ENCODE data around the gene PEAR1. TPM values are rescaled to one million over a fixed set of nuclear protein-coding genes. Genes with fewer than 3 reads are reported as not detected.
A peak's percentile ranks its signal among the peaks of the same experiment; 100 is the strongest.

The PEAR1 gene
- total and polyA plus RNA-seq, 2 donors (not counting 1 experiment from before 2014, with no cell fraction given), result 2.6 to 41.5 TPM

GRCh38 chr1:156846643-156847042 lies 46.9 kb upstream of the PEAR1 start:
- Histone ChIP-seq H3K9me3 (ENCODE audit: control insufficient read depth, insufficient read depth, low read depth, low read length) (no peaks in the 10 kb centered on the region), H3K27me3 (ENCODE audit: control insufficient read depth, insufficient read depth, low read length) (peaks cover 59% of the 10 kb centered on the region), H4K20me1 (ENCODE audit: control insufficient read depth, extremely low read depth, insufficient read depth, low read length) (no peaks in the 10 kb centered on the region), H3K79me2 (ENCODE audit: control insufficient read depth, insufficient read depth, low read length) (no peaks in the 10 kb centered on the region), H3K4me1 (ENCODE audit: control insufficient read depth, extremely low read depth, insufficient read depth, low read length) (no peaks in the 10 kb centered on the region), H3K27ac (ENCODE audit: insufficient read depth, low read length) (no peak overlapping the region), H2AFZ (ENCODE audit: low read length) (no peak overlapping the region), H3K36me3 (ENCODE audit: control insufficient read depth, insufficient read depth, low read length) (no peaks in the 10 kb centered on the region), H3K4me3 (replicated peaks in 1 of 4; ENCODE audit: control extremely low read depth in 1 of 4, insufficient read depth in 1 of 4, low read depth in 3 of 4, low read length in 4 of 4) (no peak overlapping the region), H3K9ac (ENCODE audit: insufficient read depth, low read length) (no peak overlapping the region), H3K4me2 (ENCODE audit: extremely low read depth, insufficient read depth, low read length) (no peak overlapping the region)
- TF ChIP-seq EZH2 (IDR thresholded peaks at IDR 0.05; ENCODE audit: low read length, missing control alignments), result no peak
- no peak for DNase-seq (ENCODE audit: low read depth in 2 of 2)

- no peaks in the 10 kb centered on the region for H4K20me1 ChIP-seq (ENCODE audit: control insufficient read depth, extremely low read depth, insufficient read depth, low read length)
- no peaks in the 10 kb centered on the region for H3K79me2 ChIP-seq (ENCODE audit: control insufficient read depth, insufficient read depth, low read length)
- H3K9me3 ChIP-seq (ENCODE audit: control insufficient read depth, insufficient read depth, low read depth, low read length), result no peaks in the 10 kb centered on the region
- no peak for DNase-seq (ENCODE audit: low read depth in 2 of 2)
- H2AFZ ChIP-seq (ENCODE audit: low read length), result no peak overlapping the region
- no peak overlapping the region for H3K4me3 ChIP-seq (replicated peaks in 1 of 4; ENCODE audit: control extremely low read depth in 1 of 4, insufficient read depth in 1 of 4, low read depth in 3 of 4, low read length in 4 of 4)
- peaks cover 3% of the 10 kb centered on the region for H3K4me1 ChIP-seq (ENCODE audit: control insufficient read depth, extremely low read depth, insufficient read depth, low read length)
- no peaks in the 10 kb centered on the region for H3K36me3 ChIP-seq (ENCODE audit: control insufficient read depth, insufficient read depth, low read length)
- no peak overlapping the region for H3K4me2 ChIP-seq (ENCODE audit: extremely low read depth, insufficient read depth, low read length)
- H3K27me3 ChIP-seq (ENCODE audit: control insufficient read depth, insufficient read depth, low read length), result peaks cover 59% of the 10 kb centered on the region
- H3K9ac ChIP-seq (ENCODE audit: insufficient read depth, low read length), result no peak overlapping the region
- no peak overlapping the region for H3K27ac ChIP-seq (ENCODE audit: insufficient read depth, low read length)
- TF ChIP-seq CTCF (conservative IDR thresholded peaks at IDR 0.05 in 1 of 2, IDR thresholded peaks at IDR 0.05 in 1 of 2; ENCODE audit: low read depth in 1 of 2, low read length in 2 of 2) (no peak), EZH2 (IDR thresholded peaks at IDR 0.05; ENCODE audit: low read length, missing control alignments) (peak; percentile 46)
Observed at GRCh38 chr1:156847591-156848460, 45.7 kb upstream of the PEAR1 start.

GRCh38 chr1:156848461-156849150 lies 44.9 kb upstream of the PEAR1 start:
- Histone ChIP-seq H3K79me2 (ENCODE audit: control insufficient read depth, insufficient read depth, low read length) (no peaks in the 10 kb centered on the region), H4K20me1 (ENCODE audit: control insufficient read depth, extremely low read depth, insufficient read depth, low read length) (no peaks in the 10 kb centered on the region), H3K9ac (ENCODE audit: insufficient read depth, low read length) (no peak overlapping the region), H3K4me2 (ENCODE audit: extremely low read depth, insufficient read depth, low read length) (no peak overlapping the region), H3K27ac (ENCODE audit: insufficient read depth, low read length) (no peak overlapping the region), H3K9me3 (ENCODE audit: control insufficient read depth, insufficient read depth, low read depth, low read length) (no peaks in the 10 kb centered on the region), H2AFZ (ENCODE audit: low read length) (no peak overlapping the region), H3K4me1 (ENCODE audit: control insufficient read depth, extremely low read depth, insufficient read depth, low read length) (peaks cover 3% of the 10 kb centered on the region), H3K36me3 (ENCODE audit: control insufficient read depth, insufficient read depth, low read length) (no peaks in the 10 kb centered on the region), H3K27me3 (ENCODE audit: control insufficient read depth, insufficient read depth, low read length) (peaks cover 57% of the 10 kb centered on the region), H3K4me3 (replicated peaks in 1 of 4; ENCODE audit: control extremely low read depth in 1 of 4, insufficient read depth in 1 of 4, low read depth in 3 of 4, low read length in 4 of 4) (no peak overlapping the region)
- DNase-seq (ENCODE audit: low read depth in 2 of 2), result peak in 1 of 2 donors; percentile 49
- no peak for TF ChIP-seq CTCF (conservative IDR thresholded peaks at IDR 0.05 in 1 of 2, IDR thresholded peaks at IDR 0.05 in 1 of 2; ENCODE audit: low read depth in 1 of 2, low read length in 2 of 2)
- no peak for TF ChIP-seq EZH2 (IDR thresholded peaks at IDR 0.05; ENCODE audit: low read length, missing control alignments)

Data from fibroblast of lung (primary cell).